ENCODE results near the gene NOL3. TPM values are rescaled to one million over a fixed set of nuclear protein-coding genes. Genes with fewer than 3 reads are reported as not detected.

NOL3 gene
- total RNA-seq, 1 donor from 2014 or later = 110 TPM

- intact Hi-C loops (cut with micrococcal nuclease) = no loop called here
- DNase-seq = no peak
- Histone ChIP-seq H3K4me3 (no peak overlapping the region), H3K27ac (replicated peaks) (no peak overlapping the region), H3K9me3 (replicated peaks) (no peaks in the 10 kb centered on the region), H3K36me3 (no peaks in the 10 kb centered on the region), H3K27me3 (ENCODE audit: low read depth) (no peaks in the 10 kb centered on the region), H3K4me1 (peaks cover 51% of the 10 kb centered on the region)
- no peak for TF ChIP-seq CTCF (IDR thresholded peaks at IDR 0.05; ENCODE audit: borderline replicate concordance)
Measured at GRCh38 chr16:67182288-67182687, 11.9 kb downstream of the NOL3 start.

GRCh38 chr16:67183284-67183626, 12.9 kb downstream of the NOL3 start:
- Histone ChIP-seq H3K4me3 (peak overlapping the region; percentile 75), H3K27me3 (ENCODE audit: low read depth) (no peaks in the 10 kb centered on the region), H3K9me3 (replicated peaks) (no peaks in the 10 kb centered on the region), H3K4me1 (peaks cover 42% of the 10 kb centered on the region), H3K36me3 (no peaks in the 10 kb centered on the region), H3K27ac (replicated peaks) (peak overlapping the region; percentile 97)
- DNase-seq = no peak
- intact Hi-C loops (cut with micrococcal nuclease) = no loop called here
- no peak for TF ChIP-seq CTCF (IDR thresholded peaks at IDR 0.05; ENCODE audit: borderline replicate concordance)

DNA sequence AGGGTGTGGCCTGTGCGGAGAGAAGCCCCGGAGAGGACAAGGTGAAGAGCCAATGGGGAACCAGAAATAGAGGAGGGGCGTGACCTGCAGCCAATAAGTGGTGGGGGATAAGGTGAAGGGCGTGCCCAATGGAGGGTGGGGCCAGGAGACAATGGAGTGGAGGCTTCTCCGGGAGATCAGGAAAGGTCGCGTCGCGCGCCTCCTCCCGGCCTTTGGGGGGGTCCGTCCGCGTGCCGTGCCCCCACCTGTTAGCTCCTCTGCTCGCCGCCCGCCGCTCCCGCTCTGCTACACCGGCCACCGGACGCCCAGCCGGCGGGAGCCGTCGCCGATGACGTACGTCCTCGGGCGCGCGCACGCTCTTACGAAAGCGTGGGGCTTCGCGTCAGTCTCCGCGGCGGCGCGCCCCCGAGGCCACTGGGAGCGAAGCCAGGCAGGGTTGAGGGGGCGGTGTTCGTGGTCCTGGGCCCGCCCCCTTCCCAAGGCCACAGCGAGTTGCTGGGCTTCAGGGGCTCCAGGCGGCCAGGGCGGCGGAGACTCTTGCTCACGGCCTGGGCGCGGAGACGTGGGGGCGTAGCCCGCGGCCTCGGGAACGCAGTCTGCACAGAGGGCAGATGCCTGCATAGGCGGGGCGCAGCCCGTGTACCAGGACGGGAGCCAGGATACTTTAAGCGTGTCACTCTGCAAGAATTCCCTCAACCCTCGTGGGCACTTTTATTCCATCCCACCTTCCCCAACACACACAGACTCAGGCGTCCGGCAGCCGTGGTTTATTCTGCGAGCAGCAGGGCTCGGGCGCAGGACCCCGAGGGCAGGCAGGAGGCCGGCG, 13.5 kb downstream of the NOL3 start, which contains the start of gene MATCAP1:
Gene MATCAP1, minus strand, starts transcription at position 337 of the 826 bp plus-strand sequence. CDS start 3,353 bp downstream, outside the sequence.
- H3K9me3 ChIP-seq (replicated peaks) = no peaks in the 10 kb centered on the region
- DNase-seq = peak; percentile 93
- TF ChIP-seq CTCF (IDR thresholded peaks at IDR 0.05; ENCODE audit: borderline replicate concordance) = no peak
- H3K27me3 ChIP-seq (ENCODE audit: low read depth) = no peaks in the 10 kb centered on the region
- peak within 1 kb of the TSS; percentile 97 for H3K27ac ChIP-seq (replicated peaks)
- intact Hi-C loops (cut with micrococcal nuclease) = no loop called here
- peaks cover 36% of the 10 kb centered on the region for H3K4me1 ChIP-seq
- H3K4me3 ChIP-seq = peak within 1 kb of the TSS; percentile 75
- no peaks in the 10 kb centered on the region for H3K36me3 ChIP-seq

- Histone ChIP-seq H3K27ac (replicated peaks) (peak overlapping the region; percentile 97), H3K27me3 (ENCODE audit: low read depth) (no peaks in the 10 kb centered on the region), H3K9me3 (replicated peaks) (no peaks in the 10 kb centered on the region), H3K36me3 (no peaks in the 10 kb centered on the region), H3K4me3 (peak overlapping the region; percentile 75), H3K4me1 (peaks cover 33% of the 10 kb centered on the region)
- DNase-seq = no peak
- TF ChIP-seq CTCF (IDR thresholded peaks at IDR 0.05; ENCODE audit: borderline replicate concordance) = no peak
- intact Hi-C loops (cut with micrococcal nuclease) = no loop called here
Measured at GRCh38 chr16:67184453-67184994, 14.2 kb downstream of the NOL3 start.

DNA sequence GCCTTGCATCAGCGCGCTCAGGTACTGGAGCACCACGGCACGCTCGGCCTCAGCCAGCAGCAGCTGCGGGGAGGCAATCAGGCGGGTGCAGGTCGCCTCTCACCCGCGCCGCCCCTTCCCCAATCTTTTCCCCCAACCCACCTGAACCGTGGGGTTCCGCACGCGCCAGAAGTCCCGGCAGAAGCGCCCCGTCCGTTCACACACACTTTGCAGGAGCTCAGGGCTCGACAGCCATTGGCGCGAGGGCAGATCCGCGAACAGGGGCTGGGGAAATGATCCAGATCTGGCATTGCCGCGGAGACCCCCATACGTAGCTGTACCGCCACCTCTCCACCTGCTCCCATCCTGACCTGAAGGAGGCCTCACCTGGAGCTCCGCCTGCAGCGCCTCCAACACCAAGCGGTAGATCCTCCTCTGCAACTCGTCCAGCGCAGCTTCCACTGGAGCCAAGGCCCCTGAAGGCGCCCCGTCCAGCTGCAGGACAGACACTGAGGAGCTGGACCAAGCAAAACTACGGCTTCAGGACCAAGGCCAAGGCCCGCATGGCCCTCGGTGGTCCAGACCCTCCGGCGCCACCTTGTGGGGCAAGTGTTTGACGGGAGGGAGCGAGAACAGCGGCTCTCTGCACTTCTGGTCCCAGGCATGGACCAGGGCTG, 14.8 kb downstream of the NOL3 start:
- intact Hi-C loops (cut with micrococcal nuclease) = no loop called here
- Histone ChIP-seq H3K4me3 (peak overlapping the region; percentile 75), H3K27me3 (ENCODE audit: low read depth) (no peaks in the 10 kb centered on the region), H3K9me3 (replicated peaks) (no peaks in the 10 kb centered on the region), H3K36me3 (no peaks in the 10 kb centered on the region), H3K4me1 (peaks cover 33% of the 10 kb centered on the region), H3K27ac (replicated peaks) (peak overlapping the region; percentile 97)
- peak; percentile 92 for TF ChIP-seq CTCF (IDR thresholded peaks at IDR 0.05; ENCODE audit: borderline replicate concordance)
- DNase-seq = peak; percentile 93

All from left ventricle myocardium inferior (tissue), 1 donor.